AG04449 (cell line): Measurements from ENCODE around the gene MRLN.
"Not testable (repeated sequence)": the region's sequence is repeated elsewhere in the genome, so short reads cannot be mapped to it uniquely, and the experiment has no call there.

Source experiments
- CTCF ChIA-PET: fragments of 350-600 bp; formaldehyde crosslinking; extraction: SDS; loops from one replicate; lab custom pipeline; 2021; ENCODE audit warnings: antibody characterized with exemption; lab: Yijun Ruan, JAX
- POLR2A ChIA-PET: fragments of 400-600, 350-600 bp; formaldehyde crosslinking; extraction: SDS; loops from one replicate; lab custom pipeline; 2020; ENCODE audit warnings: antibody characterized with exemption, inconsistent platforms; lab: Yijun Ruan, JAX
- DNase-seq: peaks from one replicate; pipeline ENCODE4 v3.0.0-alpha.2; 2010; ENCODE audit warnings: low read depth, low spot score
- H3K4me3 ChIP-seq: 2 replicates; pipeline ENCODE4 v1.5.1; 2011; ENCODE audit warnings: low read depth, mild to moderate bottlenecking, control low read depth, low read length
- TF ChIP-seq, protein P1 (sequence below): IDR thresholded peaks from one replicate; pipeline ENCODE4 v1.5.1; 2011; ENCODE audit warnings: mild to moderate bottlenecking, moderate library complexity, low read length, control low read depth, inconsistent platforms; ENCODE audit not compliant: insufficient read depth; ENCODE audit errors: missing control alignments

MRLN gene

DNA sequence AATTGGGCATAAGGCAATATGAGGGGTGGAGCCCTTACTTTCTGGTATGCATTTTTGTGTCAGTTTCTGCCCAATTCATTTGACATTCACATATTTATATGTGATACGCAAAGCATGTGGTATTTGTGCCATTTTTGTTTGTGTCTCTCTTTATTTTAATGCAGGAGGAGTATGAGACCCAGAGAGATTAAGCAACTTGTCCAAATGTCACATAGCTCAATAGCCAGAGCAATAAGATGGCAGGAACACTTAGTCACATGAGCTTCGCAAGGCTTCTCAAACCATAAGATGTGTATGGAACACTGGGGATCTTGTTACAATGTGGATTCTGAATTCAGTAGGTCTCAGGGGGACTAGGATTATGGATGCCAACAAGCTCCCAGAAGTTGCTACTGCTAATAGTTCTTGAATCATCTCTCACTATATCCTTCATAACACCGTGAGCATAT, 19.2 kb downstream of the MRLN start:
- DNase-seq = no peak
- H3K4me3 ChIP-seq = no peak overlapping the region
- ChIA-PET CTCF (interaction anchor here (0.8 kb wide), 1 partner anchor 97 kb away, joined by 3 read pairs; no protein-coding TSS in a partner anchor), POLR2A (no interaction called here)
- TF ChIP-seq, protein P1, sequence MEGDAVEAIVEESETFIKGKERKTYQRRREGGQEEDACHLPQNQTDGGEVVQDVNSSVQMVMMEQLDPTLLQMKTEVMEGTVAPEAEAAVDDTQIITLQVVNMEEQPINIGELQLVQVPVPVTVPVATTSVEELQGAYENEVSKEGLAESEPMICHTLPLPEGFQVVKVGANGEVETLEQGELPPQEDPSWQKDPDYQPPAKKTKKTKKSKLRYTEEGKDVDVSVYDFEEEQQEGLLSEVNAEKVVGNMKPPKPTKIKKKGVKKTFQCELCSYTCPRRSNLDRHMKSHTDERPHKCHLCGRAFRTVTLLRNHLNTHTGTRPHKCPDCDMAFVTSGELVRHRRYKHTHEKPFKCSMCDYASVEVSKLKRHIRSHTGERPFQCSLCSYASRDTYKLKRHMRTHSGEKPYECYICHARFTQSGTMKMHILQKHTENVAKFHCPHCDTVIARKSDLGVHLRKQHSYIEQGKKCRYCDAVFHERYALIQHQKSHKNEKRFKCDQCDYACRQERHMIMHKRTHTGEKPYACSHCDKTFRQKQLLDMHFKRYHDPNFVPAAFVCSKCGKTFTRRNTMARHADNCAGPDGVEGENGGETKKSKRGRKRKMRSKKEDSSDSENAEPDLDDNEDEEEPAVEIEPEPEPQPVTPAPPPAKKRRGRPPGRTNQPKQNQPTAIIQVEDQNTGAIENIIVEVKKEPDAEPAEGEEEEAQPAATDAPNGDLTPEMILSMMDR = no peak

DNA sequence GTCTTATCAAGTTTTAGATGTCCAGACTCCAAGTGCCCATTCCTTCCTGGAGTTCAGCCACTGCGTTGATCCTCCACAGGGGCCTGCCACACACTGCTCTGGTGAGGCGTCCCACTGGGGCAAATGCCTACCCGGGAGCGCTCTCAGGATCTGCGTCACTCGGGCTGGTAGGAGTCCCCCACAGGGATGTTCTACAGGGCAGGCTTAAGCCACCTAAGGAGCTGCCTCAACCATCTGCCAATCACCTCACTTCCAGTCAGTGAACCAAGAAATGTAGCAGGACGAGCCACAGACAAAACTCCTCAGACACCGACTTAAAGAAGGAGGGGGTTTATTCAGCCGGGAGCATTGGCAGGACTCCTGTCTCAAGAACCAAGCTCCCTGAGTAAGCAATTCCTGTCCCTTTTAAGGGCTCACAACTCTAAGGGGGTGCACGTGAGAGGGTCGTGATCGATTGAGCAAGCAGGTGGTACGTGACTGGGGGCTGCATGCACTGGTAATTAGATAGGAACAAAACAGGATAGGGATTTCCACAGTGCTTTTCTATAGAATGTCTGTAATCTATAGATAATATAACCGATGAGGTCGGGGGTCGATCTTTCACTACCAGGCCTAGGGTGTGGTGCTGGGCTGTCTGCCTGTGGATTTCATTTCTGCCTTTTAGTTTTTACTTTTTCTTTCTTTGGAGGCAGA, 19.8 kb downstream of the MRLN start:
- POLR2A ChIA-PET, DNase-seq, CTCF ChIA-PET, H3K4me3 ChIP-seq: not testable (repeated sequence)

DNA sequence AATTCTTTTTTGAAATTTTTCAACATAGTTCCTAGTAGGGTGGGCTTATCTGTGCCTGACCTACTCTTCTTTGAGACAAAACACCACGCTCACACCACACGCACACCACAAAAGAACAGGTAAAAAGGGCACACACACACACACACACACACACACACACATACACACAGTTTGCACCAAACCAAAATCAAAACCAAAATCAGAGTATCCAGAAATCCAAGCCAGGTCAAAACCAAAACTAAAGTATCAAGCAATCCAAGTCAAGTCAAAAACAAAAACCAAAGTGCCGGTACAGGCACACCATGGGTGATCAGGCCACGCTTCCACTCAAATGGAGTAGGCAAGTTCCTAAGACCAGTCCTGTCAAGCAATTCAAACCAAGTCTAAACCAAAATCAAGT, 20.4 kb downstream of the MRLN start:
- H3K4me3 ChIP-seq, POLR2A ChIA-PET, DNase-seq, CTCF ChIA-PET: not testable (repeated sequence)

DNA sequence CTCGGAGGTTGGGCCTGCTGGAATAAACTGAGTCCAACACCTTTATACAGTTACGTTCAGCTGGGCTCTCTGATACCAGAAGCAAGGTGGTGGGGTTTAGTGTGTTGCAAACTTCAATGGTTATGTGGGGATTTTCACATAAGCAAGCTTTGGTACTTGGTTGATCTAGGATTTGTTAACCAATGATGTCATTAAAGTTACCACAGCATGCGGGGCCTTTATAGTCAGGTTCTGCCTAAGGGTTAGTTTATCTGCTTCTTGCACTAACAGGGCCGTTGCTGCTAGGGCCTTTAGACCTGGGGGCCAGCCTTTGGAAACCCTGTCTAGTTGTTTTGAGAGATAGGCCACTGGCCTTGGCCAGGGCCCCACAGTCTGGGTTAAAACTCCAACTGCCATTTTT, 24.1 kb downstream of the MRLN start:
- DNase-seq, POLR2A ChIA-PET, CTCF ChIA-PET, H3K4me3 ChIP-seq: not testable (repeated sequence)

DNA sequence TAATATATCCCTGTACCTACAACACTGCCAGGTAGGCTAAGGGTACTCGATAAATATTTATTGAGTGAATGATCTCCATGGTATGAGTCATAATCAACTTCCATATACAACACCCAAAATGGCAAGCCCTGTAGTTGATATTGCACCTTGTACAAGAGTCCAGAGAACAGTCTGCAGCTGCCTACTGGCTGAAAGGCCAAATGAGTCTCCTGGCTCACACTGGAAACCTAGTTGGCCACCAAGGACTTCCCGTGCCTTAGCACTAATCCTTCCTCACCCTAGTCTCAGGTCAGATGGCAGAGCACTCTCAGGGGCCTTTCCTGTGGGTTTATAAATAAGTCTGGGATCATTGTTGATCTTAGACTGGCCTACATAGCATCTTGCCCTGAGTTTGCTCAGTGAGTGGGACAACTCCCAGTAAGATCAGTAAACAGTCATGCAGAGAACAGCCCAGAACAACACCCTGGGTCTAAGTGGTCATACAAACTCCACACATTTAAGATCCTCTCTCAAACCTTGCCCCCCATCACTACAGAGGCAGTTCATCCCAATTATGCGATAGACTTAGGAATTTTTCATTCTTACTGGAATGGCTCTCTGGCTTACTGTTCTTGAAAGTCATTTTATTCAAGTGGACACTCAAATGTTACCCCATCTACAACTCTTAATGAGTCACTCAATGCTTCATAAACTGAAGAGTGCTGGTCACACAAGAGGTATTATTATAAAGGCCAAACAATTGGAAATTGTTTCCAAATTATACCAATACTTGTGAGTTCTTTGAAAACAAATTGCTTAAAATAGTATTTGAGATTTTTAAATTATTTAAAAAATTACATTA, 28.9 kb downstream of the MRLN start:
- ChIA-PET POLR2A (no interaction called here), CTCF (interaction anchor here (1.3 kb wide), 1 partner anchor 15 kb away, joined by 3 read pairs; the partner anchor contains the start of gene SLC16A9)
- TF ChIP-seq, protein P1 = no peak
- no peak overlapping the region for H3K4me3 ChIP-seq
- no peak for DNase-seq

DNA sequence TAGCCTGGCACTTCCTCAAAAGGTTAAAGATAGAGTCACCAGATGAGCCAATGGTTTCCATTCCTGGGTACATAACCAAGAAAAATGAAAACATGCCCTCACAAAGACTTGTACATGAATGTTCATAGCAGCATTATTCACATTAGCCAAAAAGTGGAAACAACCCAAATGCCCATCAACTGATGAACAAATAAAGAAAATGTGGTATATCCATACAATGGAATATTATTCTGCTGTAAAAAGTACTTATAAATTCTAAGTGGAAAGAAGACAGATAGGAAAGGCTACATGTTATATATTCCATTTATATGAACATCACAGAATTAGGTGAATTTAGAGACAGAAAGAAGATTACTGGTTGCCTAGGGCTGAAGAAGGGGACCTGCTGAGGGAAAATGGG, 32.9 kb downstream of the MRLN start:
- ChIA-PET POLR2A (no interaction called here), CTCF (no interaction called here)
- no peak for DNase-seq
- no peak overlapping the region for H3K4me3 ChIP-seq
- TF ChIP-seq, protein P1 = no peak

DNA sequence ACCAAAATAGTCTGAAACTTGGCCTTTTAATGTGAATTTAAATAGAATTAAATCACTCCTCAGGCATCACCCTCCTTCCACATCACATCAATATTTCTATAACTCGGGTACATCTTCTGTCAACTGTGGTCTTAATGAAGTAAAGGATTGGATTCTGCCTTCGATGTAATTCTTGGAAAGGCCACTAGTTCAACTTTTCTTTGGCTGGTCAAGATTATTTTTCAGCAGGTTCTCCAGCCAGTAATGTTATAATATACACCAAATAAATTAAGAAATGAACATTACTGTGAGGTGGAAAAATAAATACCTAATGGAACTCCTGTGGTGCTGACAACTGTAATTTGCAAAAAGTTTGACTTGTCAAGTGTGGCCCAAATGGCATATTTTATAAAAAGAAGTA, 33.9 kb downstream of the MRLN start:
- ChIA-PET POLR2A (no interaction called here), CTCF (no interaction called here)
- no peak overlapping the region for H3K4me3 ChIP-seq
- TF ChIP-seq, protein P1 = no peak
- no peak for DNase-seq
